GM12891 (cell line): ENCODE results near the gene SIPA1L3.

ENCODE experiments used
- PAX5 ChIP-seq: IDR thresholded peaks from 2 replicates; pipeline ENCODE4 v1.6.1; 2011; ENCODE audit warnings: low read length, moderate library complexity, mild to moderate bottlenecking; ENCODE audit not compliant: insufficient read depth, severe bottlenecking
- POLR2A ChIP-seq: IDR thresholded peaks from 2 replicates; pipeline ENCODE4 v1.6.1; 2011; ENCODE audit warnings: low read depth, low read length, control low read depth
- POLR2AphosphoS5 ChIP-seq: IDR thresholded peaks from 2 replicates; pipeline ENCODE4 v1.6.1; 2011; ENCODE audit warnings: low read depth, low read length, control low read depth
- POU2F2 ChIP-seq: IDR thresholded peaks from 2 replicates; pipeline ENCODE4 v1.6.1; 2011; ENCODE audit warnings: low read depth, mild to moderate bottlenecking, control low read depth, low read length, moderate library complexity
- SPI1 ChIP-seq: IDR thresholded peaks from 2 replicates; pipeline ENCODE4 v1.6.1; 2011; ENCODE audit warnings: low read depth, low read length, control low read depth
- TAF1 ChIP-seq: IDR thresholded peaks from 2 replicates; pipeline ENCODE4 v1.6.1; 2011; ENCODE audit warnings: low read depth, low read length, control low read depth

DNA sequence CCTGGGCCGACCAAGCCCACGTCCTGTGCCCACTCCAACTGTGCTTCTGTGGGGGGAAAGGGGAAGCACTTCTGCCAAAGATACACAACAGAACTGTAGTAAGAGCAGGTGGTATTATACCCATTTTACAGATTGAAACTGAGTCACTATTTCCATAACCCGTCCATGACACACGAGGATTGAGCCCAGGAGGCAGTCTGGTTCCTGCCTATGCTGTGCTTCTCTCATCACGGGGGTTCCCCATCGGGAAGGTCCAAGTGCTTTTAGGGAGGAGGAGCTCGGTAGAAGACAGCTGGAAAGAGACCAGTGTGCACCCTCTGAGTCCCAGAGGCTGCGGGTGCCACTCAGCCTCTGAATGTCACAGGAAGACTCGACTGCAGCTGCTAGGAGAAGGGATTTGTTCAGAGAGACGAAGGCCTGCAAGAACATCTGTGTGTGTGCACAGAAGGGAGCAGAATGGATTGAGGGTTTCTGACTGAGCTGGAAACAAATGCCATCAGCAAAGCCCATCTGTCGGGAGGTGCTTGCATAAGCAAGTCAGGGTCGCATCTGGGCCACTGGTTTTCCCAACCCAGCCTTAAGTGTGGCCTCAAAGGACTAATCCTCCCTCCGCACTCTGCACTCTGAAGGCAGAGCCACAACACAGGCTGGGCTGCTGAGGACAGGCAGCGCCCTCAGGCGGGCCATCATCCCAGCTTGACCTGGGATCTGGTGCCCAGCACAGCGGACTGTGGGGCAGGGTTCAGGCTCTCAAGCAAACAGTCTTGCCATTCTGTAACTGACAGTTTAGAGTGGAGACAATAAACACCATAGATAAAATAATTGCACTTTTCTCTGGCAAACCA lies 167.1 kb downstream of the SIPA1L3 start:
- TF ChIP-seq POLR2A (no peak), POLR2AphosphoS5 (no peak), POU2F2 (no peak), TAF1 (no peak), SPI1 (no peak), PAX5 (no peak)
